GM18517 (cell line): Measurements from ENCODE around the gene CYSRT1.

Source experiments
- ATAC-seq: cut with Tn5 transposase; IDR thresholded peaks from one replicate; pipeline ENCODE4 v1.9.1; 2021; ENCODE audit warnings: mild to moderate bottlenecking, moderate library complexity; ENCODE audit not compliant: unreplicated experiment

The CYSRT1 gene

DNA sequence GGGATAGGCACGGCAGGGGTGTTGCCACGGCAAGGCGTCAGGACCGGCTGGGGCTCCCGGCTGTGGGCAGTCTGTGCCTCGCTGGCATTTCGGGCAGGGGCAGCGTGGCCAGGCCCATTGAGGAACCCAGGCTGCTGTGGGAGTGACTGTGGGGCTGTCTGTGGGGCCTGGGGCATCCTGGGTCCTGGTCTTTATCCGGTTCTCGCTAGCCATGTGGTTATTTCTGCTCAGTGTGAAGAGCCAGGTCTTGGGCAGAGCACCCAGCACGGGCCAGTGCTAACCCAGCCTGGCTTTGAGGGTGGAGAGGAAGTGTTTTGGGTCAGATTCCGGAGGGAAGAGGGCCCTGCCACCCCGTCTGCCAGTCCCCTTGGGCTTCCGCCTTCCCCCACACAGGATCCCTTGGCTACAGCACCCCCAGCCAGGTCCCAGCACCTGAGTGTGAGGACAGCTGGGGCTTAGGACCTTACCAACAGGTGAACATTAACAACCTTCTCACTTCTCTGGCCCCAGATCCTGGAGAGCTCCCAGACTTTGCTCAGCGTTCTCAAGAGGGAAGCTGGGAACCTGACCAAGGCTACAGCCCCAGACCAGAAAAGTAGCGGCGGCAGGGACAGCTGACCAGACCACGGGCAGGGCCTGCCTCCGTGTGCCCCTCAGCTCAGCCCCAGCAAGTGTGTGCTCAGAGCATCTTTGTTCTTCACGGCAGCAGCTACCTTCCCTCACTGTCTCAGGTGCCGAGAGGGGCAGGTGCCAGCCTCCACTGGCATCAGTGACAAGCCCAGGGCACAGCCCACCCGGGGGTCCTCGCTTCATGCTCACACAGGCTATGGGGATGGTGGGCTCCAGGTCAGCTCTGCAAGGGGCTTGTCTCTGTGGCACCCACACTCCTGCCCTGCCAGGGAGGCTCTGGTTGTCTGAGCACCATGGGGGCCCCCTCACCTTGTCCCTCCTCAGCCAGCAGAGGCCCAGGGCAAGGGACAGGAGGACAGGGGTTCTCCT is 35.4 kb upstream of the CYSRT1 start:
- no peak for ATAC-seq

DNA sequence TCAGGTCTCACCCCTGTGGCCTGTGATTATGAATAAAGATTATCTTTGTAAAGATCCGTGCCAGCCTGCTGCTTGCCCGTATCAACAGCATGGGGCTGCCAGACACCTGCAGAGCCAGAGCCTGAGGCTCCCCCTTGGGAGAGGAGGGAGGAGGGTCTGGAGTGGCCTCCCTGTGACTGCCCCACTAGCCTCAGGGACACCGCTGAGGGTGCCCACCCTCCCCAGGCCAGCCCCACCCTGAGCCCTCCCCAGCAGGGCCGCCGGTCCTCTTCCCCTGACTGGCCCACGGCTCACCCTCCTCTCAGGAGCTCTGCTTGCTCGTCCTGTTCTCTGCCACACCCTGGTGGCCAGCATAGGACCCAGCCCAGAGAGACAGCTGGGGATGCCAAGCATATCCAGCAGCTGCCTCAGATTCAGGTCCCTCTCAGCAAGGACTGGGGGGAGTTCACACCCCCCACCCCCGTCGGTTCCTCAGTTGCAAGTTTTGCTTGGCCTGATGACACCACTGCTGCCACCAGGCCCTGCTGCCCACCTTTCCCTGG is 34.6 kb upstream of the CYSRT1 start:
- ATAC-seq: no peak

DNA sequence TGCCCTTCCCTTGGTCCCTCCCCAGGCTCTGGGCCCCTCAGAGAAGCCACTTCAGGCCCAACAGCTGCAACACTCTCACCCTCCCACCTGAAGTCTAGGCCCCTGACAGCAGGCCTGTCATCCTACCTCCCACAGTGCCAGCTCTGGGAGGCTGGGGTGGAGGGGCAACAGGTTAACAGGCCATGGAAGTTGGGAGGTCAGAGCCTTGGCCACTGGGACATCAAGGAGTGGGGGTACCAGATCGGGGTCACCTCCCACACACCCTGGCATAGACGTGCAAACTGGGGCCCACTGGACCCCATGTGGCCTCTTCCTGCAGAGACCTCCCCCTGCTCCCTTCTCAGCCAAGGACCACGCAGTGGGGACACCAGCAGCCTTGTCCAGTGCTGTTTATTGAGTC is 33.7 kb upstream of the CYSRT1 start:
- ATAC-seq: no peak

GRCh38 chr9:137191691-137192447 is 33.1 kb upstream of the CYSRT1 start:
- ATAC-seq: no peak

DNA sequence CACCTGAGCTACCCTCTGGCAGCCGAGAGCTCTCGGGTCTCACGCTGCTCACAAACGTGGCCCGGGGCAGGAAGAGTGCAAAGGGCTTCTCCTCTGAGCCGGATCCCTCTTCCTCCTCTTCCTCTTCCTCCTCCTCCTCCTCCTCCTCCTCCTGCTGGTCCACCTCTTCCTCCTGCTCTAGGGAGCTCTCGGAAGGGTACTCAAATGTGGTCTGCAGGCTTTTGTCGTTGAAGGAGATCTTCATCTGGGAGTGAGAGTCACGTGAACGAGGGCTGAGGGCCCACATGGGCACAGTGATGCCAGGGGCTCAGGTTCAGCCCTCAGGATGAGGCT is 32.6 kb upstream of the CYSRT1 start:
- ATAC-seq: no peak

DNA sequence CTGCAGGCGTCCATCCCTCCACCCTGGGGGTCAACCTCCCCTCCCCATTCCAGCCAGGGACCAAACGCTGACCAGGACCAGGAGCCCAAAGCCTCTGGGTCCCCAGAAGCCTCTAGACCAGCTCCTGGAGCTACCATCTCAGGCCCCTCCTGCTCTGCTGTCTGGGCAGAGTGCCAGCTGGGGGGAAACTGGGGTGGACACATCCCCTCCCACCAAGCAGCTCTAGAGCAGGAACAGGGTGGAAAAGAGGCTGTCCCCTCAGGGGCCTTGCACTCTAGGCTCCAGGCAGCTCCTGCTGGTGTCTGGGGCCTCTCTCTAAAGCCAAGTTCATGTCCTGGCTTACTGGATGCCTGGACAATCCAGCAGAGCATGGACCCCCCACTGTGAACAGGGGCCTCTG is 32.1 kb upstream of the CYSRT1 start:
- no peak for ATAC-seq

GRCh38 chr9:137193771-137194170 is 31.2 kb upstream of the CYSRT1 start:
- ATAC-seq: no peak

DNA sequence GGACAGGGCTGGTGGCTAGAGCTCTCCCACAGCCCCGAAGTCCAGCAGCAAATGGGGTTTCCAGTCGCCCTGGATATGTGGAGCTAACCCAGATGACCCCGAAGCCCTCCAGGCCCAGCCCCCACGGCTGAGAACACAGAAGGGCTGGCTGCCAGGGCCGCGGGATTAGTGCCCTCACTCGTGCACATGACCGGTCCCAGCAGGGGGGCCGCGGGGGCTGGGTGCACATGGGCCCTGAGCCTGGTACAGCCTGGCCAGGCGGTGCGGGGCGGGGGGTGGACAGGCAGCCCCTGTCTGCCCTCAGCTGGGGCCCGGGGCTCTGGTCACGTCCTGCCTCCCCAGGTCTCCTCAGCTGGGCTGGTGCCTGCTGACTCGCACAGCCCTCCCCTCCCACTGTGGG is 30.6 kb upstream of the CYSRT1 start:
- no peak for ATAC-seq

DNA sequence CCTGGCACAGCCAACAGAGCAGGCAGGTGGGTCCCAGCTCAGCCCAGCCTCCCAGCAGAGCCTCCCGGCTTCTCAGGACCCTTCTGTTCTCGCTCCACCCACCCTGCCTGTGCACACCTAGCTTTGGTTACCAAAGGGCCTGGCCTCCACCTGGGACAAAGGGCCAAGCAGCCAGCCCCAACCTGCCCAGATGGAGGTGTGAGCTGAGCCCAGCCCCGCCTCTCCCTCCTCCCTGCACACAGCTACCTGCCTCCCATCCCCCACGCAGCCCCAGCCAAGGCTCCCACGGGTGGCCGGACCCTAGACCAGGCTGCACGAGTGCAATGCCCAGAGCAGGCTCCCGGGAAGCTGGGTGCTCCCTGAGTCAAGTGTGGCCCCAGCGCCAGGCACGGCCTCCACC is 30.1 kb upstream of the CYSRT1 start:
- ATAC-seq: no peak

DNA sequence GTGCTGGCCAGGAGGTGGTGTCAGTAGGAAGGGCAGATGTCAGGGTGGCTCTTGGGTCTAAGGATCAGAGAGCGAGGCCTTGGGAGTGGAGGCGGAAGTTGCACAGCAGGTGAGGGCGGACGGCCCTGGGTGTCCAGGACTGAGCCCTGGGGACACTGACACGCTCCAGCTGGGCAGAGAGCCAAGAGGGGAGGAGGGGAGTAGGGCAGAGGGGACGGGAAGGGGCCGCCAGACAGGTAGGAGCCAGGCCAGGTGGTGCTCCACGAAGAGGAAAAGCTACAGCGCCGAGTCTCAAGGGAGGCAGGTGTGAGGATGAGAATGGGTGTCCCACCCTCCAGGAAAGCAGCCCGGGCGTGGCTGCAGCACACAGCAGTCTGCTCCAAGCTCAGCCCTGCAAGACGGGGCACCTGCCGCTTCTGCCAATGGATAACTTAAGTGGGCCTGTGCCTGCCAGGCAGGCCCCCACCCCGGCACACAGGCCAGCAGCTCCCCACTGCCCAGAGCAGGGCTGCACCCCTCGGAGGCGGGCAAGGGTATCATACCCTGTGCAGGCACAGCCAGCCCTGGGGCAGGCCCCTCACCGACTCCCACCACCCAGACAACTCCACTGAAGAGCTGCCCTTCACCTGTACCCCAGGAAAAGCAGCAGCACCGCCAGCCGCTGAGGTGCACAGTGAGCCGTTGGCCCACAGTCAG is 29.3 kb upstream of the CYSRT1 start:
- no peak for ATAC-seq

GRCh38 chr9:137198051-137198901 is 26.7 kb upstream of the CYSRT1 start:
- ATAC-seq: no peak

DNA sequence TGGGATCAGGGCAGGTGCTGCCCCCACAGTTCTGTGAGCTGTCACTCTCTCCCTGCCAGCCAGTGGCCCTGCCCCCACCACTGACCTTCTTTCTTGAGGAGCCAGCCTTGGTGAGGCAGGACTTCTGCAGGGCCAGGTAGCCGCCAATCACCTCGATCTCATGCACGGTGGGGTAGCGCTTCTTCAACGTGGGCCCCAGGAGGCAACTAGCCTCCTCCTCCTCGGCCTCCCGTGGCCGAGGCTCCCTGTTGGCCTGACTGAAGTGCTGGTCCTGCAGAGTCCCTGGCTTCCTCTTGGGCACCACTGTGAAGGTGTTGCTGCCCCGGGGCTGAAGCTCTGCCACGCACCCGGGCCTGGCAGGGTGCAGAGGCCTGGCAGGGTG is 26.1 kb upstream of the CYSRT1 start:
- ATAC-seq: no peak

DNA sequence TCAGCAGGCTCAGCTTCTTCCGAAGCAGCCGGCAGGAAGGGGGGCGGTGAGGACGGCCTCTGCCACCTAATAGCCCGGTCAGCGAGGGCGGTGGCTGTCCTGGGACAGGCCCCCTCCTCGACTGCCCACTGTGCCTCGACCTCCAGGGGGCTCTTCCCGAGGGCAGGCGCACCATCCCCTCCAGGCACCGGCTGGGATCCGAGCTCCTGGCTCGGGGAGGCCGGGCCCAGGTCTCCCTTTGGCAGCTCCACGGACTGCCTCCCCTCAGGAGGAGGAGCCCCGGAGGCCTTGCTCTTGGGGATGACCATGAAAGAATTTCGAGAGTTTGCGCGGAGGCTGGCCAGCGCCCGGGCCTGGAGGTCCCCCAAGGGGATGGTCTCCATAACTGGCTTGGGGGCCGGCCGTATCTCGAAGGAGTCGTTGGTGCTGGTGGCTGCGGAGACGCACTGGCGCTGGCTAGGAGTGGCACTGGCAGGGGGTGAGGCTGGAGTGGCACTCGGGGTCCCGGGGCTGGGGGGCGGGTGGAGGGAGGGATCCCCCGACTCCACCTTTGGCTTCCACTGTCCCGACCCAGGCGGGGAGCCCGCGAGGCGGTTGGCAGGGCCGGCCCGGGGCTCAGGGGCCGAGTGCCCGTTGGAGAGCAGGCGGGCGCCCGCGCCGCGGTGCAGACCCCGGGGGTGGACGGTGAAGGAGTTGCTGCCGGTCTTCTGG is 25.4 kb upstream of the CYSRT1 start:
- ATAC-seq: no peak

GRCh38 chr9:137200311-137201204 is 24.4 kb upstream of the CYSRT1 start, which contains the start of gene TPRN:
Gene TPRN, minus strand, starts transcription at chr9:137200741. Its CDS starts 30 bp downstream, at chr9:137200711.
- peak; percentile 87 for ATAC-seq

DNA sequence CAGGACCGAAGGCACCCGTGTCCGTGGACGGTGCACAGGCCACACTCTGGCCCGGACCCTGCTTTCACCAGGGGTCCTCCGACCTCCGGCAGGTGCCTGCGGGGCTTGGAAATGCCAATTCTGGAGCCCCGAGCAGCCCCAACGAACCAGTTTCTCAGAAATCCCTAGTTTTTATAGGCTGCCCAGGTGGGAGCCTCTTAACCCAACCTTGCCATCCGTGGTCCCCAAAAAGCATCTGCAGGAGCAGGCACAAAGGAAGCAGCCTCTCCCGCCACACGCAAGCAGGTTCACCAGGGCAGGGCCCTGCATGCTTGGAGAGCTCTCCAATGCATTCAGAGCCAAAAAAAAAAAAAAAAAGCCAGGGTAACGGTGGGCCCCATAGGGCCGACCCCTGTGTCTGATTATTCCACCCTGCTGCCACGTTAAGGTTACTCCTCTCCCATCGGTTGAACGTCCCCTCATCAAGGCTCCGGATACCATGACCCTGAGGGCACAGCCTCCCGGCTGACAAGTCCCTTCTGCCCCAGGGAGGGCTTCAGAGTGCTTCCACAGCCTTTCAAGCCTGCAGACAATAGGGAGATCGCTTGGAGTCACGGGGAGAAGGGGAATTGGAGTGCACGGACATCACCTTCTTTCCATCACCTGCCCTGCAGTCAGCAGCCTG is 23.6 kb upstream of the CYSRT1 start:
- no peak for ATAC-seq

- ATAC-seq: no peak
Observed at GRCh38 chr9:137202966-137203365, 22.0 kb upstream of the CYSRT1 start.

GRCh38 chr9:137204731-137205125 is 20.2 kb upstream of the CYSRT1 start:
- ATAC-seq: no peak
